NOMO-1 (cell line): Measurements from ENCODE around the gene APCS.

Experiments used
- DNase-seq, 2 experiments: peaks; one replicate each; lab custom pipeline; 2025; ENCODE audit not compliant: unreplicated experiment in 2 of 2; lab: John Stamatoyannopoulos, UW

Gene APCS

GRCh38 chr1:159587461-159587951 is at the start of gene APCS:
TSS of gene APCS (plus strand) at chr1:159587826. CDS start at chr1:159587922, 96 bp downstream.
- DNase-seq, result no peak

GRCh38 chr1:159548126-159548525 is 39.5 kb upstream of the APCS start:
- no peak for DNase-seq

- DNase-seq, result peak in 1 of 2 experiments; percentile 41
Observed at GRCh38 chr1:159554261-159554660, 33.4 kb upstream of the APCS start.

GRCh38 chr1:159554696-159555095 is 32.9 kb upstream of the APCS start:
- DNase-seq, result no peak

GRCh38 chr1:159556931-159557369 is 30.7 kb upstream of the APCS start:
- no peak for DNase-seq

GRCh38 chr1:159560599-159560998 is 27.0 kb upstream of the APCS start:
- DNase-seq, result no peak

GRCh38 chr1:159561497-159561896 is 26.1 kb upstream of the APCS start:
- no peak for DNase-seq

- DNase-seq, result no peak
Observed at GRCh38 chr1:159562680-159563079, 24.9 kb upstream of the APCS start.

GRCh38 chr1:159577446-159577845 is 10.2 kb upstream of the APCS start:
- DNase-seq, result no peak

- no peak for DNase-seq
Observed at GRCh38 chr1:159580340-159580739, 7.3 kb upstream of the APCS start.

- no peak for DNase-seq
Observed at GRCh38 chr1:159581422-159581821, 6.2 kb upstream of the APCS start.

GRCh38 chr1:159584536-159584935 is 3.1 kb upstream of the APCS start:
- DNase-seq, result no peak

- no peak for DNase-seq
Observed at GRCh38 chr1:159591981-159592380, 4.4 kb downstream of the APCS start.

- no peak for DNase-seq
Observed at GRCh38 chr1:159594625-159595405, 7.2 kb downstream of the APCS start.

- no peak for DNase-seq
Observed at GRCh38 chr1:159598196-159598595, 10.6 kb downstream of the APCS start.

GRCh38 chr1:159600894-159601293 is 13.3 kb downstream of the APCS start:
- no peak for DNase-seq

- DNase-seq, result no peak
Observed at GRCh38 chr1:159602501-159602999, 14.9 kb downstream of the APCS start.

GRCh38 chr1:159612211-159612885 is 24.7 kb downstream of the APCS start:
- no peak for DNase-seq

- DNase-seq, result no peak
Observed at GRCh38 chr1:159632922-159633321, 45.3 kb downstream of the APCS start.
